Activated CD4-positive, alpha-beta T cell treated with anti-CD3 and anti-CD28 coated beads, Interleukin-2, amount 10 ng/mL, durations not matched to agents 24 days and 14 days (primary cell): ENCODE results near the gene MRPL48. TPM values are rescaled to one million over a fixed set of nuclear protein-coding genes. Genes with fewer than 3 reads are reported as not detected.
"Not testable (repeated sequence)": the region's sequence is repeated elsewhere in the genome, so short reads cannot be mapped to it uniquely, and the experiment has no call there.

Source experiments
- DNase-seq: peaks from one replicate; pipeline ENCODE4 v3.0.0; 2022
- H3K27ac Mint-ChIP-seq: one replicate; pipeline ENCODE4 v1.8.0; 2022; ENCODE audit warnings: mild to moderate bottlenecking, mixed read lengths
- H3K27me3 Mint-ChIP-seq: one replicate; pipeline ENCODE4 v1.8.0; 2022; ENCODE audit warnings: mixed read lengths
- H3K36me3 Mint-ChIP-seq: one replicate; pipeline ENCODE4 v1.8.0; 2022; ENCODE audit warnings: low read depth, mild to moderate bottlenecking, mixed read lengths
- H3K4me1 Mint-ChIP-seq: one replicate; pipeline ENCODE4 v1.8.0; 2021; ENCODE audit warnings: mixed read lengths
- H3K4me3 Mint-ChIP-seq: one replicate; pipeline ENCODE4 v1.8.0; 2022; ENCODE audit warnings: mild to moderate bottlenecking, moderate library complexity, mixed read lengths
- H3K9me3 Mint-ChIP-seq: one replicate; pipeline ENCODE4 v1.8.0; 2021; ENCODE audit warnings: mixed read lengths
- intact Hi-C: fragments of 100-400 bp; cut with micrococcal nuclease; formaldehyde crosslinking; loops from one replicate; pipeline ENCODE4 v1.15.1; 2023
- total RNA-seq: library from RNA; stranded (reverse); gene quantifications from 2 replicates; pipeline ENCODE4 v1.2.3, GENCODE V29; 2022

MRPL48 gene
- total RNA-seq, 1 donor from 2014 or later: 69.0 TPM

DNA sequence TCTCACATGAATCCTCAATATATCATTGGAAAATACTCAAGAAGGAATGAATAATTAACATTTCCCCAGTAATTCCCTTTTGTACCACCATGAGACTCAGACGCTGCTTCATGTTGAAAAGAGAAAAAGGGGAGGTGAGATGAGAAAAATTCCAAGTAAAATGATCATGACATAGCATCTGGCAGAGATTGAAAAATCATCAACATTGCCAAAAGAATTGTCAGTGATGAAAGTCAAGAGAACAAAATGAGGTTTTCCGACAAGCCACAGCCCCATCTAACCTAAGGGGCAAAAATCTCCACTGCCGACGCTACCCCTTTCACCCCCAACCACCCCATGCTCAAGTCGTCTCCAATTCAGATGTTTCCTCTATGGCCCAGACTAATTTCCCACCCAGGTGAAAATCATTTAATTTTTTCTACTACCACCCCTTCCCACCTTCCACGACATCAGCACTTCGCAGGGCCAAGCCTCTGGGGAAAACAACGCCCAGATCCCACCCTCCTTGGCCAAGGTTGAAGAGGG, 28.0 kb upstream of the MRPL48 start:
- Mint-ChIP-seq H3K36me3 (peaks cover 12% of the 10 kb centered on the region), H3K4me3 (peak overlapping the region; percentile 97), H3K9me3 (no peaks in the 10 kb centered on the region), H3K27ac (peak overlapping the region; percentile 92), H3K4me1 (peaks cover 35% of the 10 kb centered on the region), H3K27me3 (peaks cover 3% of the 10 kb centered on the region)
- intact Hi-C loops: no loop called here
- DNase-seq: no peak

DNA sequence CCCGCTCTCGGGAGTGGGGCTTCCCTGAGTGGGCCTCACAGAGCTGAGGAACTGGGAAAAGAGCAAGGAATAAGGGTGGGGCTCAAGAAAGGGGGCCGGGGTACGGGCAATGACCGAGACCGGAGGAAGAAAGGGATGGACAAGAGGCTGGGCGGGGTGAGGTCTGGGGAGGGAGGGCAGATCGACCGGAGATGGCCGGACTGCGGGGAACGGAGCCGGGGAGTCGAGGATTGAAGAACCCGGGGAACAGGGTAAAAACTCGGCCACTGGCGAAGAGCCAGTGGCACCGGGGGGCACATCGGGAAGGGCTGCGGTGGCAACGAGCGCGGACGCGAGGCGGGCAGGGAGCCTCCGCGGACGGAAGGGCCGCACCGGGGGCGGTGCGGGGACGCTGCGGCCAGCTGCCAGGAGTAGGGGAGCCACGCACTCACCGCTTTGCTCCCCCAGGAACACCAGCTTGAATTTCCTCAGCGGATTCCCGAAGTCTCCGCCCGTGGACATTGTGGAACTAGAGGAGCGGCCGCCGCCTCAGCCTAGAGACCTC, 27.5 kb upstream of the MRPL48 start:
- H3K27ac Mint-ChIP-seq: peak overlapping the region; percentile 92
- DNase-seq: no peak
- H3K4me1 Mint-ChIP-seq: peaks cover 35% of the 10 kb centered on the region
- peaks cover 3% of the 10 kb centered on the region for H3K27me3 Mint-ChIP-seq
- H3K9me3 Mint-ChIP-seq: no peaks in the 10 kb centered on the region
- H3K4me3 Mint-ChIP-seq: peak overlapping the region; percentile 97
- peaks cover 12% of the 10 kb centered on the region for H3K36me3 Mint-ChIP-seq
- intact Hi-C loops: no loop called here

DNA sequence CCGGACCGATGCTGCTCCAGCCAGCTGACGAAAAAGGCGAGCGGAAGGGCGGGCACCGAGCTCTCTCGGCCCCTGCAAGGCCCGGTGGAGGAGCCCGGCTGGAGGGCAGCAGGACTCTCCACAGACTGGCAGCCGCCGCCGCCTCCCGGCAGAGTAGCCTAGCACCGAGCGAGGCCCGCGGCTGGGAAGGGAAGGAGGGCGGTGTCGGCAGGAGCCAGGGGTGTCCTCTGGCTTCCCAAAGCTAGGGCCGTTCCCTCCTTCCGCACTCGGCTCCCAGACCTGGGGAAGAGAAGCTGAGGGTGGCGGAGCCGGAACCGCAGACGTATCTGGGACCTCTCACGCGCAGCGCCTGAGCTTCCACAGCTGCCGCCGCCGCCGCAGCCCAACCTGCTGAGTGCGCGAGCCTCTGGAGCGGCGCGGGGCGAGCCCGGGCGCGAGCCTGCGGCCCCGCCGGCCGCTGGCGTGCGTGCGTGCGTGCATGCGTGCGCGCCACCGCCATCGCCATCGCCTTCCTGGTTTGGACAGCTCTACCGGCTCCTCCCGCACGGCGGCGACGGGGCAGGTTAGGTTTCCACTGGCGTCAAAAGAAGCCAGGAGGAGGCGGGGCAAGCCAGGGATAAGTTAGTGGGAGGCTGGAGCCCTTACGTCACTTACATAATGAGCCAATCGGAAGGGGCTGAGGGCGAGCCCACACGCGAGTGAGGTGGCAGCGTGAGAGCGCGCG, 26.8 kb upstream of the MRPL48 start, which contains the start of gene RAB6A:
Gene RAB6A, minus strand, starts transcription at position 396 of the 724 bp plus-strand sequence. CDS start 439 bp downstream, outside the sequence.
- peaks cover 32% of the 10 kb centered on the region for H3K4me1 Mint-ChIP-seq
- peaks cover 3% of the 10 kb centered on the region for H3K27me3 Mint-ChIP-seq
- H3K27ac Mint-ChIP-seq: peak within 1 kb of the TSS; percentile 92
- DNase-seq: peak; percentile 100
- H3K36me3 Mint-ChIP-seq: peaks cover 8% of the 10 kb centered on the region
- H3K9me3 Mint-ChIP-seq: no peaks in the 10 kb centered on the region
- H3K4me3 Mint-ChIP-seq: peak within 1 kb of the TSS; percentile 97
- intact Hi-C loops: loop anchor here (1.0 kb wide), 5 partner anchors 18 to 410 kb away; partner anchors contain the start of genes C2CD3, FAM168A, MRPL48 and PPME1

DNA sequence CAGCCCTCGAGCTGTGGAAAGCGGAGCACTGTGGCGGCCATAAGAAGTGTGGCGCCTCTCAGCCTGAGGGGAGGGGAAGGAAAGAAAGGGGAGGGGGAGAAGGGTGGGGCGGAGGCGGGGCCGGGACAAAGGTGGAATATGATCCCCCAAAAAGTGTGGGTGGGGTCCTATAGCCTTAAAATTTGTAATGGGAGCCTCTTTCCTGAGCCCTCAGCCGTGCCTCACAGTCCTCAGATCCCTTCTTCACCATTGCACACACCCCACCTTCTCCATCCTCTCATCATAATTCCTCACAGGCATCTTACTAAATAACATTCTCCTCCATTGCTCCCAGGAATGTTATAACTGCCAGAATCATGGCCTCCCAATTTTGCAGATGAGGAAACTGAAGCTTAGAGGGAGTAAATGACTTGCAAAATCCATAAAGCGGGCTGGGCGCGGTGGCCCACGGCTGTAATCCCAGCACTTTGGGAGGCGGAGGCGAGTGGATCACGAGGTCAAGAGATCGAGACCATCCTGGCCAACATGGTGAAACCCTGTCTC, 26.2 kb upstream of the MRPL48 start:
- H3K27me3 Mint-ChIP-seq: peaks cover 7% of the 10 kb centered on the region
- peaks cover 8% of the 10 kb centered on the region for H3K36me3 Mint-ChIP-seq
- H3K27ac Mint-ChIP-seq: peak overlapping the region; percentile 92
- H3K4me3 Mint-ChIP-seq: peak overlapping the region; percentile 97
- H3K9me3 Mint-ChIP-seq: no peaks in the 10 kb centered on the region
- H3K4me1 Mint-ChIP-seq: peaks cover 32% of the 10 kb centered on the region
- no peak for DNase-seq
- intact Hi-C loops: loop anchor here (1.0 kb wide), 5 partner anchors 18 to 410 kb away; partner anchors contain the start of genes C2CD3, FAM168A, MRPL48 and PPME1

DNA sequence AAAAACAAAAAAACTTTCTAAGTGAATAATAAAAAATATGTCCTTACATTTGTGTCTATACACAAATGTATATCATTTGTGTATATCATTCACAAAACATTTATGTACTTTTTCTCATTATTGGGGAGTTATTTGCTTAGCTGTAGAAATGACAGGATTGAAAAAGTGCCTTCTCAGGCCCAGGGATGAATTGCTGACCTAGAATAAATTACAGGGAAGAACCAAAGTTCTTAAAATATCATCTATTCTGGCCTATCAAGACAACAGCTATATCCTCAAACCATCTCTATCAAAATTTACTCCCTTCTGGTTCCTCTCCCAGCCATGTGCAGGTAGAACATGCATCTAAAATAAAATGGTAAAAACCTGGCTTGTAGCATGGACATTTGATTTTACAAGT, 24.9 kb upstream of the MRPL48 start:
- Mint-ChIP-seq H3K4me1 (peaks cover 30% of the 10 kb centered on the region), H3K27ac (no peak overlapping the region), H3K36me3 (peaks cover 4% of the 10 kb centered on the region), H3K27me3 (peaks cover 15% of the 10 kb centered on the region), H3K9me3 (no peaks in the 10 kb centered on the region), H3K4me3 (no peak overlapping the region)
- DNase-seq: no peak
- intact Hi-C loops: no loop called here

DNA sequence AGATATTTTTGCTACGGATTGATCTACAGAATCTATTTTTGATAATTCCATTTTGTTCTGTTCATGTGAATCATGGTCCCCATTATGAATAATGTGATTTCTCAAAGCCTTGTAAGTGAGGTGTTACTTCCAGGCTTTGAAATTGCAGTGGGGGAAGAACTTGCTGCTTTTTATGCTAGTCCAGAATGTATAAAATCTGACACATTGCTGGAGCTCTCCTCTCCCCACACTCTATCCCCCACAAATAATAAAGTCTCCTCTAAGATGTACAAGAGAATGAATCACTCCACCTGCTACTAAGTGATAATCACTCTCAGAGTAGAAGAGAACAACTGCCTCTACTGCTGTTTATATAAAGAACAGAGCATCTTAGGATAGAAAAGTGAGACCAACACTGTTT, 20.9 kb upstream of the MRPL48 start:
- no peak overlapping the region for H3K4me3 Mint-ChIP-seq
- no peak overlapping the region for H3K27ac Mint-ChIP-seq
- H3K27me3 Mint-ChIP-seq: peaks cover 19% of the 10 kb centered on the region
- intact Hi-C loops: no loop called here
- H3K4me1 Mint-ChIP-seq: peaks cover 5% of the 10 kb centered on the region
- no peak for DNase-seq
- H3K9me3 Mint-ChIP-seq: no peaks in the 10 kb centered on the region
- H3K36me3 Mint-ChIP-seq: no peaks in the 10 kb centered on the region

DNA sequence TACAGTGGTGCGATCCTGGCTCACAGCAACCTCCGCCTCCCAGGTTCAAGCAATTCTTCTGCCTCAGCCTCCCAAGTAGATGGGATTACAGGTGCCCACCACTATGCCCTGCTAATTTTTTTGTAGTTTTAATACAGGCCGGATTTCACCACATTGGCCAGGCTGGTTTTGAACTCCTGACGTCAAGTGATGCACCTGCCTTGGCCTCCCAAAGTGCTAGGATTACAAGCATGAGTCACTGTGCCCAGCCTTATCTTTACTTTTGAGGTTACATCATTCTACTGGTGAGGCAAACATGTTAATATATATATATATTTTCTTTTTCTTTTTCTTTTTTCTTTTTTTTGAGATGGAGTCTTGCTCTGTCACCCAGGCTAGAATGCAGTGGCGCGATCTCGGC, 16.9 kb upstream of the MRPL48 start:
- H3K4me1 Mint-ChIP-seq, DNase-seq, H3K9me3 Mint-ChIP-seq, intact Hi-C loops, H3K27ac Mint-ChIP-seq, H3K4me3 Mint-ChIP-seq, H3K36me3 Mint-ChIP-seq: not testable (repeated sequence)
- H3K27me3 Mint-ChIP-seq: peaks cover 19% of the 10 kb centered on the region

DNA sequence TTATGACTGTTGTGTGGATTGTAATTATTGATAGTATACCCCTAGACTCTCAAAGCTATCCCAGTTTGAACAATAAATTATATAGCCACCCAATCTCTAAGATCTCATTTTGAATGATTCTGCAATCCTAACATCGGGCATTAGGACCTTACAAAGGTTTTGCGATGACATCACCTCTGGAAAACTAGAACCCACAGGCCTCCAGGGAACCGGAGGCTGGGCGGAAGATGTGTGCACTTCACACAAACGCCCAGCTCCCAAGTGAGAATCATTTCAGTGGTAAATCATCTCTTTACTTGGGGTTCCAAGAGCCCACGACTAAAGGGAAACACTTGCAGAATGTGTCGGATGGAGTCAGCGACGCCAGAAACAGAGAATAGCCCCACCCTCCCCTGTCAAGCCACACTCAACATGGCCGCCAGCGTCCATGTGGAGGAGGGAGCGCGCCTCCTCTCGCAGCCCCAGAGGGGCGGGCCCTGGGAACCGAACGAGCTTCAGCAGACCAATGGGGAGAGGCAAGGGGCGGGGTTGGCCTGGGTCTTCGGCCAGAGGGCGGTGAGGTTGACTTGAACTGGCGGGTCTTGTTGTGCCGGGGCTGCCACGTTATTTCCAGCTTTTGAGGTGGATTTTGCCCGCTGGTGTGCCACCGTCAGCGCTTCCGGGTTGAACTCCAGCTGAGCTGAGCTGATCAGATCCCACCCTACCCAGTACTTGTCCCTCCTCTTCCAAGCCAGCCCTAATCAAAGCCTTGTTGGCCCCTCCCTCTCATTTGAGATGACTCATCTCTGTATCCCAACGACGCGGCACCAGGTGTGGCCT, 8.4 kb upstream of the MRPL48 start:
- DNase-seq: peak; percentile 99
- H3K4me3 Mint-ChIP-seq: peak overlapping the region; percentile 92
- intact Hi-C loops: loop anchor here (1.0 kb wide), 3 partner anchors 9 to 97 kb away; partner anchors contain the start of genes COA4, PAAF1 and RAB6A
- peak overlapping the region; percentile 98 for H3K27ac Mint-ChIP-seq
- H3K36me3 Mint-ChIP-seq: no peaks in the 10 kb centered on the region
- peaks cover 8% of the 10 kb centered on the region for H3K4me1 Mint-ChIP-seq
- H3K27me3 Mint-ChIP-seq: no peaks in the 10 kb centered on the region
- no peaks in the 10 kb centered on the region for H3K9me3 Mint-ChIP-seq

DNA sequence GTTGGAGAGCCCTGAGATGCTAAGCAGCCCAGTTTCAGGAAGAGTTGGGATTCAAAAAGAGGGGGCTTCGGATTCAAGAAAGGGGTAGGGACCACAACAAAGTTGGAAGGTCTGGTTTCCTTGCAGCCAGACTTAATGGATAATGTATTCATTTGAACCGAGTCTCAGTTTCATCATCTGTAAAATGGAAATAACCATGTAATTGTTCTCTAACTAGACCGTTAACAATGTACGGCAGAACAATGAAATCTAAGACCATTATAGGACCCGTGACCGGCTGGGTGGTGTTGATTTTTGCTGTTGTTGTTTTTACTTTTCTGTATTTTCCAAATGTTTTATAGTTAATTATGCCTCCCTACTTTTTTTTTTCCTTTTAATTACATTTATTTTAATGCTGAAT, 6.4 kb upstream of the MRPL48 start:
- no peaks in the 10 kb centered on the region for H3K27me3 Mint-ChIP-seq
- no peak overlapping the region for H3K4me3 Mint-ChIP-seq
- H3K9me3 Mint-ChIP-seq: no peaks in the 10 kb centered on the region
- peak overlapping the region; percentile 54 for H3K27ac Mint-ChIP-seq
- no peaks in the 10 kb centered on the region for H3K36me3 Mint-ChIP-seq
- intact Hi-C loops: no loop called here
- peaks cover 10% of the 10 kb centered on the region for H3K4me1 Mint-ChIP-seq
- no peak for DNase-seq

DNA sequence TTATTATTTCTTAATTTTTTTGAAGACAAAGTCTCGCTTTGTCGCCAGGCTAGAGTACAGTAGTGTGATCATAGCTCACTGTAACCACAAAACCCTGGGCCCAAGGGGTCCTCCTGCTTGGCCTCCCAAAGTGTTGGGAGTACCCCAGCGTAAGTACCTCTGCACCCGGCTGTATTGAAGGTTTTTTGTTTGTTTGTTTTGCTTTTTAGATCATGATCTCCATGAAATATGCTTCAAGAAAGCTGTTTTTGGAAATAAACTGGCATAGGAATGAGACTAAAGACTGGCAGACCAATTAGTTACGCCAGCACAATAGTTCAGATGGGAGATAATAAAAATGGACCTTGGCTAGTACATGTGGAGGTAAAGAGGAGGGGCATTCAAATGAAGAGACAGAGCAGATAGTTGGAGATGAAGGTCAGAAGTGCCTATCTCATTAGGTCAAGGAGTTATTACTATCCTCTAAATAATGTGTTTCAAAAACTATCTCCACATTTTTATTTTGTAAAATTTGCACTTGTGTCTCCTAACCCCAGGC, 4.1 kb upstream of the MRPL48 start:
- peaks cover 15% of the 10 kb centered on the region for H3K4me1 Mint-ChIP-seq
- no peaks in the 10 kb centered on the region for H3K9me3 Mint-ChIP-seq
- H3K36me3 Mint-ChIP-seq: no peaks in the 10 kb centered on the region
- DNase-seq: no peak
- no peaks in the 10 kb centered on the region for H3K27me3 Mint-ChIP-seq
- H3K27ac Mint-ChIP-seq: no peak overlapping the region
- intact Hi-C loops: no loop called here
- no peak overlapping the region for H3K4me3 Mint-ChIP-seq

DNA sequence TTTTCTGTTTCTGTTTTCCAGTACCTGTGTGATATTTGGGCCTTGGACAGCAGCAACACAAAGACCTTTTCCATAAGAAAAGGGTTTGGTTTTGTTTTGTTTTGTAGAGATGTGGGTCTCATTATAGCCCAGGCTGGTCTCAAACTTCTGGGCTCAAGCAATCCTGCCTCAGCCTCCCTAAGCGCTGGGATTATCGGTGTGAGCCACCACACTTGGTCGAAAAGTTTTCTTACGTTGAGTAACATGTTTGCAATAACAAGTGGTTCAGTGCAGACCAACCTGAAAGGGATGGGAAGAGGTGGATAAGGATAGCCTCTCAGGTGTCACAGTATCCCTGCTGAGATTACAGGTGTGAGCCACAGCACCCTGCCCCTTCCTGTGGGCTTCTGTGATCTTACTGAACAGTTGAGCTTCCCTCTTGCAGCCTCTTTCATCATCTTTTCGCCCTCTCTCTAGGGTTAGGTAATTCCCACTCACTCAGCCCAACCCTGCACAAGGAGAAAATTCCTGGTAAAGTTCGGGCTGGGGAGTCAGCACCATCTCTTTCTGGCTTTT, 3.5 kb upstream of the MRPL48 start:
- DNase-seq: no peak
- intact Hi-C loops: no loop called here
- Mint-ChIP-seq H3K9me3 (no peaks in the 10 kb centered on the region), H3K4me3 (no peak overlapping the region), H3K27ac (no peak overlapping the region), H3K4me1 (peaks cover 12% of the 10 kb centered on the region), H3K27me3 (no peaks in the 10 kb centered on the region), H3K36me3 (no peaks in the 10 kb centered on the region)

DNA sequence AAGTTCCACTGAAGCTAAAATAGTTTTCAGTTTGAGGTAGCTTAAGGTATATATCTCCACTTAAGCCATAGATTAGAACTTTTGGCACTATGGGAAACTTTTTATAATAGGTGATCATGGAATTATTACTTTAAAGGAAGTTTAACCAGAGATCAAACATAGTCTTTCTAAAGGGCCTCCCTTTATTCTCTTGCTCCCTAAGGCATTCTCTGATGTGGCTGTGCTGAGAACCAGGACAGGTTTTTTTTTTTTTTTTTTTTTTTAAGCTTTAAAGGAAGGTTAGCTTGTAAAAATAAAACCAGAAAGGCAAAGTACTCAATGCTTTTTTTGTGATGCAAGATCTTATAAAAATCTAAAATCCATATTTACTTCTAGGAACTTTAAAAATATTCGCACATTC, 2.9 kb upstream of the MRPL48 start:
- H3K27me3 Mint-ChIP-seq: no peaks in the 10 kb centered on the region
- no peaks in the 10 kb centered on the region for H3K36me3 Mint-ChIP-seq
- no peaks in the 10 kb centered on the region for H3K9me3 Mint-ChIP-seq
- H3K4me3 Mint-ChIP-seq: no peak overlapping the region
- intact Hi-C loops: loop anchor here (5.0 kb wide), 1 partner anchor 388 kb away; the partner anchor contains the start of genes C2CD3 and PPME1
- H3K4me1 Mint-ChIP-seq: peaks cover 14% of the 10 kb centered on the region
- no peak for DNase-seq
- H3K27ac Mint-ChIP-seq: no peak overlapping the region

DNA sequence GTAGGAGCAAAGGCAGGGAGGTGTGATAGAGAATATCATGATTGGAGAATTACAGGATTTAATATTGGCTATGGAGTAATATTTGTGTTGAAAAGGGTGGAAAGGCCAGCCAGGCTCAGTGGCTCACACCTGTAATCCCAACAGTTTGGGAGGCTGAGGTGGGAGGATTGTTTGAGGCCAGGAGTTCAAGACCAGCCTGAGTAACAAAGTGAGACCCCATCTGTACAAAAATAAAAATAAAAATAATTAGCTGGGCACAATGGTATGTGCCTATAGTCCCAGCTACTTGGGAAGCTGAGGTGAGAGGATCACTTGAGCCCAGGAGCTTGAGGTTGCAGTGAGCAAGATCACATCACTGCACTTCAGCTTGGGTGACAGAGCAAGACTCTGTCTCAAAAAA, 2.2 kb upstream of the MRPL48 start:
- not testable (repeated sequence) for H3K36me3 Mint-ChIP-seq, DNase-seq, H3K27me3 Mint-ChIP-seq, H3K27ac Mint-ChIP-seq, H3K4me3 Mint-ChIP-seq, H3K9me3 Mint-ChIP-seq
- intact Hi-C loops: loop anchor here (5.0 kb wide), 1 partner anchor 387 kb away; the partner anchor contains the start of genes C2CD3 and PPME1
- peaks cover 14% of the 10 kb centered on the region for H3K4me1 Mint-ChIP-seq
